PFSK-1 (cell line): ENCODE results near the gene LAGE3.

Source experiments
- FOXP2 ChIP-seq: optimal IDR thresholded peaks from 2 replicates; pipeline ENCODE3; 2011; ENCODE audit warnings: borderline replicate concordance, control low read depth, inconsistent platforms; ENCODE audit not compliant: insufficient read depth; ENCODE audit errors: extremely low read length, extremely low read depth
- POLR2AphosphoS5 ChIP-seq: IDR thresholded peaks from 2 replicates; pipeline ENCODE4 v1.6.1; 2012; ENCODE audit warnings: low read depth, mild to moderate bottlenecking, control low read depth, low read length, moderate library complexity
- SIN3A ChIP-seq: IDR thresholded peaks from 2 replicates; pipeline ENCODE4 v1.6.1; 2012; ENCODE audit warnings: mild to moderate bottlenecking, low read length, moderate library complexity, borderline replicate concordance; ENCODE audit not compliant: insufficient read depth
- TAF1 ChIP-seq: IDR thresholded peaks from 2 replicates; pipeline ENCODE4 v1.6.1; 2012; ENCODE audit warnings: low read length, control low read depth, borderline replicate concordance; ENCODE audit not compliant: insufficient read depth
- TF ChIP-seq, protein P1 (sequence below), 2 experiments: IDR thresholded peaks; 2 replicates each; pipeline versions ENCODE4 v1.6.1 to v1.8.0; 2011 to 2012; ENCODE audit warnings: low read depth in 2 of 2, low read length in 2 of 2, control low read depth in 1 of 2, inconsistent platforms in 1 of 2, mild to moderate bottlenecking in 1 of 2, moderate library complexity in 1 of 2; ENCODE audit not compliant: insufficient read depth in 1 of 2

The LAGE3 gene

DNA sequence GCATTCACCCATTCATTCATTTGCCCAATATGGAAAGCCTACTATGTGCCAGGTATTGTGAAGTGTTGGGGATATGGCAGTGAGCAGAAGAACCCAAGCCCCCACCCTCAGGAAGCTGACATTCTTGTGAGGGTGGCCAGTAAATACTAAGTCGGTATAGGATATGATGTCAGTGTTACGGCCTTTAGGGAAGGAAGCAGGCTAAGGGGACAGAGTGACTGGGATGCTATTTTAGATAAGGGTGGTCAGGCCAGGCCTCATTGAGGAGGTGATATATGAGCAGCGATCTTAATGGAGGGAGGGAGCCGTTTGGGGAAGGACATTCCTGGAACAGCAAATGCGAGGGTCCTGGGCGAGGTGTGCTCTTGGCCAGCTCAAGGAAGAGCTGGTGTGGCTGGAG is 48.6 kb downstream of the LAGE3 start:
- TF ChIP-seq, protein P1, sequence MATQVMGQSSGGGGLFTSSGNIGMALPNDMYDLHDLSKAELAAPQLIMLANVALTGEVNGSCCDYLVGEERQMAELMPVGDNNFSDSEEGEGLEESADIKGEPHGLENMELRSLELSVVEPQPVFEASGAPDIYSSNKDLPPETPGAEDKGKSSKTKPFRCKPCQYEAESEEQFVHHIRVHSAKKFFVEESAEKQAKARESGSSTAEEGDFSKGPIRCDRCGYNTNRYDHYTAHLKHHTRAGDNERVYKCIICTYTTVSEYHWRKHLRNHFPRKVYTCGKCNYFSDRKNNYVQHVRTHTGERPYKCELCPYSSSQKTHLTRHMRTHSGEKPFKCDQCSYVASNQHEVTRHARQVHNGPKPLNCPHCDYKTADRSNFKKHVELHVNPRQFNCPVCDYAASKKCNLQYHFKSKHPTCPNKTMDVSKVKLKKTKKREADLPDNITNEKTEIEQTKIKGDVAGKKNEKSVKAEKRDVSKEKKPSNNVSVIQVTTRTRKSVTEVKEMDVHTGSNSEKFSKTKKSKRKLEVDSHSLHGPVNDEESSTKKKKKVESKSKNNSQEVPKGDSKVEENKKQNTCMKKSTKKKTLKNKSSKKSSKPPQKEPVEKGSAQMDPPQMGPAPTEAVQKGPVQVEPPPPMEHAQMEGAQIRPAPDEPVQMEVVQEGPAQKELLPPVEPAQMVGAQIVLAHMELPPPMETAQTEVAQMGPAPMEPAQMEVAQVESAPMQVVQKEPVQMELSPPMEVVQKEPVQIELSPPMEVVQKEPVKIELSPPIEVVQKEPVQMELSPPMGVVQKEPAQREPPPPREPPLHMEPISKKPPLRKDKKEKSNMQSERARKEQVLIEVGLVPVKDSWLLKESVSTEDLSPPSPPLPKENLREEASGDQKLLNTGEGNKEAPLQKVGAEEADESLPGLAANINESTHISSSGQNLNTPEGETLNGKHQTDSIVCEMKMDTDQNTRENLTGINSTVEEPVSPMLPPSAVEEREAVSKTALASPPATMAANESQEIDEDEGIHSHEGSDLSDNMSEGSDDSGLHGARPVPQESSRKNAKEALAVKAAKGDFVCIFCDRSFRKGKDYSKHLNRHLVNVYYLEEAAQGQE (IDR thresholded peaks at IDR 0.05; ENCODE audit: insufficient read depth in 1 of 2, low read depth in 2 of 2, low read length in 2 of 2): no peak
- TF ChIP-seq POLR2AphosphoS5 (no peak), TAF1 (no peak), SIN3A (no peak), FOXP2 (no peak)

DNA sequence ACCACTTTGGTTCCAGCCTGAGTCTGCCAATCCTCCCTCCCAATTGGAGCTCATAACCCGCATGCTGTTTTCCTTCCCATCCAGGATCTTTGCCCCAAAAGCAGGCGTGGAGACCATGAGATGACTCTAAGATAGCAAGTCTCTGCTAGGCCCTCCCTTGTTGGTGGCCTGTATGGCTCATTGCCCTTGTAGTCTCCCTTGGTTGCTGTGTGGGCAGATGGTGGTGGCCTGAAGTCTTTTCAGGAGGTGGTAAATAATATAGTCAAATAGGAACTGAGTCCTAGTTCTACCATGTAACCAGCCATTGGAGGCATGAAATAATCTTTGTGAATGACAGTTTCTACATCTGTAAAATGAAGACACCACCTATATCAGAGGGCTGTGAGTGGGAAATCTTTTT is 49.4 kb downstream of the LAGE3 start:
- TF ChIP-seq POLR2AphosphoS5 (no peak), FOXP2 (no peak), SIN3A (no peak), TAF1 (no peak)
- TF ChIP-seq, protein P1 (IDR thresholded peaks at IDR 0.05; ENCODE audit: insufficient read depth in 1 of 2, low read depth in 2 of 2, low read length in 2 of 2): no peak

DNA sequence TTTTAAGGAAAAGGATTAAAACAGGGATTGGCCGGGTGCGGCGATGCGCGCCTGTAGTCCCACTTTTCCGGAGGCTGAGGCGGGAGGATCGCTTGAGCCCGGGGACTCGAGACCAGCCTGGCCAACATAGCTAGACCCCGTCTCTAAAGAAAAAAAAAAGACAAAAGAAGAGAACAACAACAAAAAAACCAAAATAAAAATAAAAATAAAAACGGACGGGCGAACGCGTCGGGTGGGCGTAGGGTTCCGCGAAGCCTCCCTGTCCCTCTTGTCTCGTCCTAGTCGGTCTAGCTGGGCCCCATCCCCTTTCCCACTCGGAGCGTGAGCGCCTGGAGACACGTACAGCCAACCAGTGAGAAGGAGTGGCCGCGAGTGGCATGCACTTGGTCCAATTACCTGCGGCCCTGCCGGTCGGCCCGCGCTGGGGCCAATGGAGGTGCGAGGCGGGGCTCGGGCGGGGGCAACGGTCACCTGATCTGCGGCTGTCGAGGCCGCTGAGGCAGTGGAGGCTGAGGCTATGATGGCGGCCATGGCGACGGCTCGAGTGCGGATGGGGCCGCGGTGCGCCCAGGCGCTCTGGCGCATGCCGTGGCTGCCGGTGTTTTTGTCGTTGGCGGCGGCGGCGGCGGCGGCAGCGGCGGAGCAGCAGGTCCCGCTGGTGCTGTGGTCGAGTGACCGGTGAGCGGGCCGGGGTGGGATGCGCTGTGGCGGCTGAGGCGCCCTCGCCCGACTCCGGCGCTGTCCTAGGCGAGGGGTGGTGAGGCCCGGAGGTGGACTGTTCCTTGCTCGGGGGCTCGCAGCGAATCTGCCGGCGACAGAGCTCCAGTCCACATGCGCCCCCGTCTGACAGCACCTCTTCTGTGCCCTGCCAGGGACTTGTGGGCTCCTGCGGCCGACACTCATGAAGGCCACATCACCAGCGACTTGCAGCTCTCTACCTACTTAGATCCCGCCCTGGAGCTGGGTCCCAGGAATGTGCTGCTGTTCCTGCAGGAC is 50.6 kb downstream of the LAGE3 start, which contains the start of gene ATP6AP1:
TSS of gene ATP6AP1 (plus strand) at position 502 of the 996 bp plus-strand sequence. CDS start at position 518, 16 bp downstream.
- TF ChIP-seq FOXP2 (no peak), POLR2AphosphoS5 (peak; percentile 51)
